Neural cell (in vitro differentiated cells): ENCODE measurements around the gene DHRS3. TPM values are rescaled to one million over a fixed set of nuclear protein-coding genes. Genes with fewer than 3 reads are reported as not detected.

Experiments used
- H2AFZ ChIP-seq: fragments of 200-600, 300-800 bp; sonication (generic), shearing (Covaris generic); 2 replicates; pipeline ENCODE4 v1.6.0; 2014; ENCODE audit warnings: low read depth, mild to moderate bottlenecking, antibody characterized with exemption, low read length, moderate library complexity
- H3F3A ChIP-seq: fragments of 200-600 bp; shearing (Covaris generic); 2 replicates; pipeline ENCODE4 v1.6.1; 2016; ENCODE audit warnings: mild to moderate bottlenecking, moderate library complexity, mixed read lengths, antibody characterized with exemption, low read length; ENCODE audit not compliant: insufficient read depth, poor library complexity, severe bottlenecking
- H3K27ac ChIP-seq: fragments of 200-600, 300-800 bp; sonication (generic), shearing (Covaris generic); 2 replicates; pipeline ENCODE4 v1.5.1; 2014; ENCODE audit warnings: mild to moderate bottlenecking, low read length, moderate library complexity
- H3K27me3 ChIP-seq: fragments of 300-800, 200-600 bp; sonication (generic), shearing (Covaris generic); 2 replicates; pipeline ENCODE4 v1.6.0; 2014; ENCODE audit warnings: mild to moderate bottlenecking, low read depth, low read length, moderate library complexity; ENCODE audit not compliant: insufficient read depth
- H3K36me3 ChIP-seq: fragments of 300-800, 200-600 bp; sonication (generic), shearing (Covaris generic); 2 replicates; pipeline ENCODE4 v1.5.1; 2014; ENCODE audit warnings: mild to moderate bottlenecking, antibody characterized with exemption, low read length, moderate library complexity; ENCODE audit not compliant: insufficient read depth
- H3K4me2 ChIP-seq: fragments of 300-800, 200-600 bp; sonication (generic), shearing (Covaris generic); 2 replicates; pipeline ENCODE4 v1.6.0; 2014; ENCODE audit warnings: mild to moderate bottlenecking, low read length
- H3K4me3 ChIP-seq: fragments of 300-800, 200-600 bp; sonication (generic), shearing (Covaris generic); 2 replicates; pipeline ENCODE4 v1.5.1; 2014; ENCODE audit warnings: mild to moderate bottlenecking, low read length, moderate library complexity
- H3K79me2 ChIP-seq: fragments of 200-600 bp; shearing (Covaris generic); replicated peaks from 2 replicates; pipeline ENCODE4 v1.6.0; 2014; ENCODE audit warnings: mild to moderate bottlenecking, low read length, moderate library complexity; ENCODE audit not compliant: insufficient read depth
- H3K9ac ChIP-seq: fragments of 300-800, 200-600 bp; sonication (generic), shearing (Covaris generic); 2 replicates; pipeline ENCODE4 v1.6.1; 2016; ENCODE audit warnings: mild to moderate bottlenecking, low read length, mixed read lengths
- H3K9me2 ChIP-seq: fragments of 200-600 bp; shearing (Covaris generic); 2 replicates; pipeline ENCODE4 v1.6.1; 2016; ENCODE audit warnings: mild to moderate bottlenecking, low read length, mixed read lengths; ENCODE audit not compliant: insufficient read depth
- H3K9me3 ChIP-seq: fragments of 200-600, 300-800 bp; sonication (generic), shearing (Covaris generic); 2 replicates; pipeline ENCODE4 v1.6.1; 2016; ENCODE audit warnings: mild to moderate bottlenecking, mixed run types, low read length, moderate library complexity, mixed read lengths
- H4K20me1 ChIP-seq: fragments of 200-600 bp; shearing (Covaris generic); 2 replicates; pipeline ENCODE4 v1.6.1; 2016; ENCODE audit warnings: mild to moderate bottlenecking, mixed run types; ENCODE audit not compliant: insufficient read depth
- CTCF ChIP-seq: fragments of 450-650 bp; IDR thresholded peaks from 2 replicates; pipeline ENCODE4 v1.5.1; 2014; ENCODE audit warnings: antibody characterized with exemption, mild to moderate bottlenecking, moderate library complexity; ENCODE audit not compliant: poor library complexity, severe bottlenecking
- EP300 ChIP-seq: fragments of 450-650 bp; conservative IDR thresholded peaks from 2 replicates; pipeline ENCODE4 v1.6.1; 2014; ENCODE audit warnings: antibody characterized with exemption, mild to moderate bottlenecking, moderate library complexity; ENCODE audit not compliant: poor library complexity, severe bottlenecking
- EZH2 ChIP-seq: fragments of 200-600, 300-800 bp; shearing (Covaris generic), sonication (generic); IDR thresholded peaks from 2 replicates; pipeline ENCODE4 v1.6.1; 2014; ENCODE audit warnings: antibody characterized with exemption, low read length, borderline replicate concordance, mild to moderate bottlenecking; ENCODE audit not compliant: insufficient read depth, poor library complexity, severe bottlenecking
- MXI1 ChIP-seq: fragments of 450-650 bp; conservative IDR thresholded peaks from 2 replicates; pipeline ENCODE4 v1.6.1; 2014; ENCODE audit warnings: antibody characterized with exemption, mild to moderate bottlenecking; ENCODE audit not compliant: poor library complexity, severe bottlenecking
- POLR2AphosphoS5 ChIP-seq: IDR thresholded peaks from 2 replicates; pipeline ENCODE4 v1.6.1; 2012
- RAD21 ChIP-seq: fragments of 450-650 bp; conservative IDR thresholded peaks from 2 replicates; pipeline ENCODE4 v1.6.1; 2014; ENCODE audit warnings: antibody characterized with exemption, mild to moderate bottlenecking, moderate library complexity
- REST ChIP-seq: IDR thresholded peaks from 2 replicates; pipeline ENCODE4 v1.6.1; 2012; ENCODE audit warnings: borderline replicate concordance
- SMC3 ChIP-seq: fragments of 450-650 bp; conservative IDR thresholded peaks from 2 replicates; pipeline ENCODE4 v1.6.1; 2014; ENCODE audit warnings: antibody characterized with exemption, mild to moderate bottlenecking, moderate library complexity; ENCODE audit not compliant: poor library complexity
- TAF1 ChIP-seq: IDR thresholded peaks from 2 replicates; pipeline ENCODE4 v1.6.1; 2012; ENCODE audit warnings: low read depth
- polyA plus RNA-seq: library from polyadenylated mRNA; depleted of rRNA; stranded (reverse); fragments of >200 nt; gene quantifications from 2 replicates; pipeline ENCODE4 v1.2.3, GENCODE V29; 2014

DHRS3 gene
- polyA plus RNA-seq, 1 donor from 2014 or later = 0.22 TPM

GRCh38 chr1:12610305-12610935 is 7.6 kb downstream of the DHRS3 start:
- no peak overlapping the region for H3K27ac ChIP-seq
- no peaks in the 10 kb centered on the region for H3K9me2 ChIP-seq
- H2AFZ ChIP-seq = no peak overlapping the region
- no peak for TF ChIP-seq CTCF
- TF ChIP-seq POLR2AphosphoS5 = no peak
- TF ChIP-seq TAF1 = no peak
- no peak for TF ChIP-seq EZH2
- no peak for TF ChIP-seq REST
- no peak for TF ChIP-seq EP300
- no peak for TF ChIP-seq MXI1
- TF ChIP-seq RAD21 = no peak
- no peak for TF ChIP-seq SMC3
- no peaks in the 10 kb centered on the region for H3K36me3 ChIP-seq
- no peaks in the 10 kb centered on the region for H3K79me2 ChIP-seq
- no peak overlapping the region for H3K9ac ChIP-seq
- H3K4me2 ChIP-seq = no peak overlapping the region
- no peaks in the 10 kb centered on the region for H3K9me3 ChIP-seq
- H3K27me3 ChIP-seq = peaks cover 6% of the 10 kb centered on the region
- no peaks in the 10 kb centered on the region for H3F3A ChIP-seq
- no peak overlapping the region for H3K4me3 ChIP-seq
- H4K20me1 ChIP-seq = no peaks in the 10 kb centered on the region

- Histone ChIP-seq H3K4me3 (no peak overlapping the region), H3K9me2 (no peaks in the 10 kb centered on the region), H3K27me3 (no peaks in the 10 kb centered on the region), H4K20me1 (no peaks in the 10 kb centered on the region), H3F3A (no peaks in the 10 kb centered on the region), H2AFZ (no peak overlapping the region), H3K27ac (no peak overlapping the region), H3K9me3 (no peaks in the 10 kb centered on the region), H3K9ac (no peak overlapping the region), H3K4me2 (no peak overlapping the region), H3K79me2 (no peaks in the 10 kb centered on the region), H3K36me3 (no peaks in the 10 kb centered on the region)
- TF ChIP-seq REST (no peak), POLR2AphosphoS5 (no peak), TAF1 (no peak), EP300 (no peak), CTCF (no peak), EZH2 (no peak)
Observed at GRCh38 chr1:12609469-12610003, 8.5 kb downstream of the DHRS3 start.
